ENCODE measurements around the gene FUCA2.
"Not testable (repeated sequence)": the region's sequence is repeated elsewhere in the genome, so short reads cannot be mapped to it uniquely, and the experiment has no call there.

FUCA2 gene

DNA sequence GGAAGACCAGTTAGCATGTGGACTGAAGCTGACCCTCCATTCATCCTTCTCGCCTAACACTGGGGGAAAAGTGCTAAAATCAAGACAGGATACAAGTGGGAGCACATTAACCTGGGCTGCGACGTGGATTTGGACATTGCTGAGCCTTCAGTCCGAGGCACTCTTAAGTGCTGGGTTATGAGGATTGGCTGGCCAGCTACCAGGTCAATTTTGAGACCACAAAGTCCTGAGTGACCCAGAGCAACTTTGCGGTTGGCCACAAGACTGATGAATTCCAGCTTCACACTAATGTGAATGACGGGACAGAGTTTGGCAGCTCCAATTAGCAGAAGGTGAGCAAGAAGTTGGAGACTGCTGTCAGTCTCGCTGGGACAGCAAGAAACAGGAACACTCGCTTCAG, 20.7 kb downstream of the FUCA2 start:
- no peak for DNase-seq

DNA sequence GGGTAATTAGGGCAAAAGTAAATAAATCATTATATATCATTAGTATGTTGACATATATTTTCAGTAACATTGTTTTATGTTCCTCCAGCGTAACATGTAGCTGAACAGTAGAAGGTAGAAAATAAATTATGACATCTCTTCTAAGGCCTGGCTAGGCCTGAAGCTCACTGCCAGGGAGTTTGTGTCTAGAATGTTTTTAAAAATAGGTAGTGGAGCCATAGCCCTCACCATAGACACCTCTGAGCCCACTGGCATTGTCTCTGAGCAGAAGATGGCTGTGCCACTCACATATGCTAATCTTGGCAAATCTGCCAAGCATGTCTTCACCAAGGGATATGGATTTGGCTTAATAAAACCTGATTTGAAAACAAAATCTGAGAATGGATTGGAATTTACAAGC, 21.3 kb downstream of the FUCA2 start:
- no peak for DNase-seq

DNA sequence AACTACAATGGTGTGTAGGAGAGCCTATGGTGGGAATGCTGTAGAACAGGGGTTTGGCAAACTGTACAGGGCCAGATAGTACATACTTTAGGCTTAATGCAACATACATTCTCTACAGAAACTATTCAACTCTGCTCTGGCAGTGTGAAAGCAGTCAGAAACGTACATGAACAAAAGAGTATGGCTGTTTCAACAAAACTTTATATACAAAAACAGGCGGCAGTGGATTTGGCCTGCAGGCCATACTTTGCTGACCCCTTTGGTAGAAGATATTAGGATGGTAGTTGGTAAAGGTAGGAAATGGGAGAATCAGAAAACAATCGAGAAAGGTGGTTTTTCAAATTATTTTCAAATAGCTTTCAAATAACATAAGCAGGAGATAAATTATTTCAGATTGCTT, 24.8 kb downstream of the FUCA2 start:
- DNase-seq, result no peak

DNA sequence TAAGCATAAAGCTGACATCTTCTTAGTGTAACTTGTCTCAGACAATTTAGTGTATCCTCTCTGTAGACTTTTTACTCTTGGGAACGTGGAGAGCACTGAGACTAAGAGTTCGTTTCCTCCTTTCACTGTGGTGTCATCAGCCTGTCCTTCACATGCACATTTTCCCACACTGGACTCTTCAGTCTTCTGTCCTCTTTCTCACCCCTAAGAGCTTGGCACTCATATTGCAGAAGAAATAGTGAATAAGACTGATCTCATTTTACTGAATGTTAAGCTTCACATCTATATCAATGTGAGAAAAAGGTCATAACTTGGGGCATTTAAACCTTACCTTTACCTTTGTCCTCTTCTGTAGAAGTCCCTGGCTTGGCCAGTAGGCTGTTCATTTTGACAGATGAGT, 25.6 kb downstream of the FUCA2 start:
- DNase-seq, result no peak

DNA sequence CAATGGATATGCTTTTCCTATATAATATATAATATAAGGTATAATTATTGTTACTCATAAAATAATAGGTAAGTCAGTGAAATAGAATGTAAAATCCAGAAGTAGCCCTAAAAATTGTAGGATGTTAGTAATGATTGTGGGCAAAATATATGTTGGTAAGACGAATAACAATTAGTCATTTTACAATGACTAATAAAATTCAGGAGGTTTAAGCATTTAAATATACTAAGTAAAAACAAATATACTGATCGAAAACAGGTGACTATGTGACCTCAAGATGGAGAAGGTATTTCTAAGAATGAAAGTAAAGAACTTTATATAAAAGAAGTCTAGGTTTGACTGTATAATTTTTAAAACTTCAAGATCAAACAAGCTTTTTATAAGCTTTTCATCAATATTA, 28.9 kb downstream of the FUCA2 start:
- no peak for DNase-seq

DNA sequence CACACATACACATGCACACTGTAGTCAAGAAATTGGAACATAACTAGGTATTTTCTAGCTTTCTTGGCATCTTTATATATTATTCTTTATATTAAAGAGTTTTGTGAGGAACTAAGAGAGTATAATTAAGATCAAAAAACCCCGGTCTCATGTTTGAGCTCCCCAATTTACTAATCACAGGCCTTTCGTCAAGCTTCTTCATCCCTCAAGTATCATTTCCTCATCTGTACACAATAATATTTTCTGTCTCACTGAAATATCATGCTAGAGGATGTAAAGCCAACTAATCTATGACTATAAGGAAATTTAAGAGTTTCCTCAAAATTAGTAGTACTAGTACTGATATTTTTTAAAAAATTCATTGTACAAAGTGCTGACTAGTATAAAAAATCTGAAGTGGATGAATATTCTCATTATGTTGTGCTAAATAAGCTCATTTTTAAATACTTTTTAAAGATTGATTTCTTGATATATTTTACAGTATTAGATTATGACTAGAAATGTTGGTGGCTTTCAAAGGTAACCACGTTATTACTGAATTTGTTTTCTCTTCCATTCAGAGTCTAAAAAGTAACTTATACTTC, 32.9 kb downstream of the FUCA2 start:
- no peak for DNase-seq

DNA sequence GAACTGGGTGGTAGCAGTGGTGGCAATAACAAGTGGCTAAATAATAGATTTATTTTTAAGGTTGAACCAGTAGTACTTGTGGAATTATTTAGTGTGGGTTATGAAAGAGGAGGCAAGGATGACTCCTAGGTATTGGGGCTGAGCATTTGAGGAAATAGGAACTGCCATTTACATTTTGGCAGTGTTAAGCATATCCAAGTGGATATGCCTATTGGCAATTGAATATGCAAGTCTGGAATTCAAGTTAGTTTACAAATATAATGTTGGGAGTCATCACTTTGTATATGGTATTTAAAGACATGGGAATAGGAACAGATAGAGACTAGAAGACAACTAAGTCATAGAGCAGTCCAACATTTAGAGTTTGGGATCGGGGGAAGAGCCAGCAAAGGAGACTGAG, 35.0 kb downstream of the FUCA2 start:
- DNase-seq, result no peak

DNA sequence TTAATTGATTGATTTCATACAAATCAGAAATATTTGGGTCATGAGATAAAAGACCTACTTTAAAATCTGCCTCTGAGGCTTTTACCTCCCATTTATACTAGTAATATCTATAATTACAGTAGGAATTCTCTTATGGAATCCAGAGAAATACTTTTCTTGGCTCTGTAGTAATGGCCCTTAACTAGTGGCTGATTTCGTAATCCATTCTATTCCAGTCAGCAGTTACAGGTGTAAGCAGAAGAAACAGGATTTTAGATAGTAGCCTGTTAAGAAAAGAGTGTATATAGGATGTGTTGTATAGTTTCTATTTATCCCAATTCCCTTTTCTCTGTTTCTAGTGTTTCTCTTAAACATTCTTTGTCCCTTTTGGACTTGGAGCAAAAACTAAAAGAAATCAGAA, 39.7 kb downstream of the FUCA2 start:
- DNase-seq, result no peak

DNA sequence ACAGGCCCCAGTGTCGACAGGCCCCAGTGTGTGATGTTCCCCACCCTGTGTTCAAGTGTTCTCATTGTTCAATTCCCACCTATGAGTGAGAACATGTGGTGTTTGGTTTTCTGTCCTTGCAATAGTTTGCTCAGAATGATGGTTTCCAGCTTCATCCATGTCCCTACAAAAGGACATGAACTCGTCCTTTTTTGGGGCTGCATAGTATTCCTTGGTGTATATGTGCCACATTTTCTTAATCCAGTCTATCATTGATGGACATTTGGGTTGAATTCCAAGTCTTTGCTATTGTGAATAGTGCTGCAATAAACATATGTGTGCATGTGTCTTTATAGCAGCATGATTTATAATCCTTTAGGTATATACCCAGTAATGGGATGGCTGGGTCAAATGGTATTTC, 42.7 kb downstream of the FUCA2 start:
- not testable (repeated sequence) for DNase-seq

DNA sequence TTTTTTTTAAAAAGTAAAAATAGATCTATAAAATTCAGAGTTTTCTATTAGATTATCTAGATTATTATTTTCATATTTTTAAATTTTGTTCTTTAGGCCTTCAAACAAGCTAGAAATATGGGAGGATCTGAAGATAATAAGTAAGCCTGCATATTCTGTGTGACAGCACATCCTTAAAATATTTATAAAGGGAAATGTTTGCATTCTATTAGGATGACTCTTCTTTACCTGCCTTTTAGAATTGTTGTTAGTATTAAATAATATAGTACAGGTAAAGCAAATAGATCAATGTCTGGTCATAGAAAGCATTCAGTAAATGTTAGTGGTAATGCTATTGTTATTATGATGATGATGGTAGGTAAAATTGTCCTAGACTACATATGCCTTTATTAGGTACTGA, 43.5 kb downstream of the FUCA2 start:
- DNase-seq, result no peak

DNA sequence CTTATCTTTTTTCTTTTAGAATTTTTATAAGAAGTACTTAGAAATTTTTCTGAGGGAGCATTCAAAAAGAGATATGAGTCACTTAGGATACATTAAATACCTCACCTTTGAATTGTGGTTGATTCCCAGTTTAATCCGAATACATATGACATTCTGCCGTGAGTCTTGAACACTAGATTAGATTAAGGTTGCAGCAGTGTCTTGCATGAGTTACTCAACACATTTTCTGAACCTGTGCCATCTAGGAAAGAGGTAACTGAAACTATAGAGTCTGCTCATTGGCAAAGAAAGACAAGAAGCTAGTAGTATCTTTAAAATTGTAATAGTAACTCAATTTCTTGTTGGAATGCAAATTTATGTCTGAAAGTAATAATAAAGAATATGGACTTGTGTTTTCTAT, 46.0 kb downstream of the FUCA2 start:
- DNase-seq, result no peak

DNA sequence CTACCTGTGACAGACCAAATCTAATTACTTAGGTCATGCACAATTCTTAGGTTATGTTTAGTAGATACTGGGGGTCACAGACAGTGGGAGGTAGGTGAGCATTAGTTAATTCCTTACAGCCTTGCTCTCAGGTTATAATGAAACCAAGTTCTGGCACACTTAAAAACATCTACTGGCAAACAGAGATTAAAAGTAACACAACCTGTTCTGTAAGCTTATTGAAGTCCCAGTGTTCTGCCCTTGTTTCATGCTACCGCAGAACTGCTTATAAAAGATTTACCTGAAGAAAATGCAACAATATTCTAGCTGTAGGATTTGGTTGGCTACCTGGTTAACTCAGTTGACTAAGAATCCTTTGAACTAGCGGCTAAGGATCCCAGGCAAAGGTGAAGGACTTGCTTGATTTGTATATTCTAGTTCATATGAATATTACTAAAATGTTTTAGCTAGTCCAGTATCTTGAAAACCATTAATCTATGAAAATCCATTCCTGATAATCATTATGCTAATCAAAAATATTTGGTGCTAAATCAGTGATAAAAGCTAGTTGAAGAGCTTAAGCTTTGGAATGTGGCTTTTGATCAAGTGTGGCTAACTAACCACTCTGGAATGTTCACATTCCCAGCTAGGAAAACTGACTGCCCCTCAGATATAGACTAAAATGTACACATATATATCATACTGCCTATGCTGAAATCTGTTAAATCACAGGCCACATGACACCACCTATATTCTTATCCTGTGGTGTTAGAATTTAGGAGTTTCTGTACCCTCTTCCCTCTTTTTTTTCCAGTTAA, 53.8 kb downstream of the FUCA2 start:
- DNase-seq, result no peak

DNA sequence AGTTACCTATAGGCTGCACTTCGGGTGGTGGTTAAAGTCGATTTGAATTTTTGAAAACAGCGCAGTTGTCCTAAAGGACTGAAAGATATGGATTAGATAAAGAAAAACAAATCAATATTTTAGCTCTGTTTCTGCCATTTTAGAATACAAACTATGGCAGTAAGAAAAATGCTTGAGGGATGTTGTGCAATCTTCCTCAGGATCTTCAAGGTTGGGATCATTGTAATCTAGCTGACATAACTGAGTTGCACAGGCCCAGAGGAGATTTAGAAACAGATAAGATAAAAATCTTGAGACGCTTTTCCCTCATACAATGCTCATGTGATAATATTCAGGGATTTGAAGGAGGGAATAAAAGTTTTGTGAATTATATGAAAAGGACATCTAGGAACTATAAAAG, 60.0 kb downstream of the FUCA2 start:
- DNase-seq, result no peak

DNA sequence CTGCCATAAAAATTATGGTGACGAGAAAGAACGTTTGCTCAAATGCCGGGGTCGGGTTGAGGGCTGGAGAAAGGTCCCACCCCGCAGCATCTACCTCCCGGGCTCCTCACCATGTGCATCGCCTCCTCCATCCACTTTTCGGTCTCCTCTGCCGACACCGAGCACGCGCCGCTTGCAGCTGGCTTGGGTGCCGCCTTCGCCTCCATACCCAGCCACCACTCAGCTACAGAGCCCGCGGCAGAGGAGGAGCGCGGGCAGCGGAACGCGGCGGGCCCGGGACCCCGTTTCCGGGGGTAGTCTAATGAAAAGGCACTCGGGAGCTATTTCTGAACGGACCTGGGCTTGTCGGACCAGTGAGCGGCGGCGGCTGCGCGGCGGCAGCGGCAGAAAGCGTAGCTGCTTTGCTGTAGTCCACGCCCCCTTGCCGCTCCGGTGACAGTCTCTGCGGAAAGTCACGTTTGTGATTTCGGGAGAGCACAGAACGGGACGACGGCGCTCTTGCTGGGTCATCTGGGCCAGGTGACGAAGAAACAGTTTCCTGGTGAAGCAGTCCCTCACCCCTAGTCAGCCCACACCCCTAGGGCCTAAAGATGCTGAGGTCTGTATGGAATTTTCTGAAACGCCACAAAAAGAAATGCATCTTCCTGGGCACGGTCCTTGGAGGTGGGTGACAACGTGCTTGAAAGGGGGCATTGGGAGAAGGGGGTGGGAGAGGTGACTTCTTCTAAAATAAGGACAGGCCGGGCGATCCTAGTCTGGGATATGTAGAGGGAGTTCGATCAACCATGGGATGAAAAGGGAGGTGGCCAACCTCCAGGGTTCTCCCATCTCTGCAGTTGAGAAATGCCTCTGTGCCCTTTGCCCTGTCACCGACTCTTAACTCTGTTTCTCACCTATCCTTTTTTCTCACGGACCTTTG, 60.8 kb downstream of the FUCA2 start, which contains the start of the genes ADAT2 and PEX3:
TSS of gene ADAT2 (minus strand) at position 243 of the 919 bp plus-strand sequence. CDS start at position 206, 37 bp downstream.
TSS of gene PEX3 (plus strand) at position 353 of the 919 bp plus-strand sequence. CDS start at position 591, 238 bp downstream.
- DNase-seq, result peak; percentile 87

DNA sequence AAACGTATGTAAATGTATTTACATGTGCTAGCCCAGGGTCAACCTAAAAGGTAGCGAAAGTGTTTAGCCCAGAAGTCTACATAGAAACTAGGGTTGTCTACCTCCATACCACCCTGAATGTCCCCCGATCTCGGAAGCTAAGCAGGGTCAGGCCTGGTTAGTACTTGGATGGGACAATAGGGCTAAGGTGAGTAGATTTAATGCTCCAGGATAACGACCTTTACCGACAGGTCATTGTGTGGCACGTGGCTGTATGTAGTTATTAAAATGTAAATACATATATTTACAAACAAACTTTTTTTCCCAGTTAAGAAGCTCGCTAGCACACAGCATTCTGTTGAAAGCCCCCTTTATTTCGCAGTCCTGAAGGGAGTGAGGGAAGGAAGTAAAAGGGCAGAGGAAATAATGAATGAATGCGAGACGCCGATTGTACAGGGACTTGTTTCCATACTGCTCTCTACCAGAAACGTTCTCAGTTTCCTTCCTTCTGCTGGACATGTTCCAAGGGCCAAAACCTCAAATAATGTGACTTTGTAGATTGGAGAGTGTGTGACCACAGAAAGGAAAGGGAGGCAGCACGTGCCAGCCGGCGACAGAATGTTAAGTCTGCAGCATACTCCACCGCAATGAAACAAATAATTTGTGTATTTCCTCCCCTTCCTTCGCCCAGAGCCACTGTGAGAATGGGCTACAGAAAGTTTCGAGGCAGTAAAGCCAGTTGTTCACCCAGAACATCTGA, 61.6 kb downstream of the FUCA2 start:
- DNase-seq, result no peak

DNA sequence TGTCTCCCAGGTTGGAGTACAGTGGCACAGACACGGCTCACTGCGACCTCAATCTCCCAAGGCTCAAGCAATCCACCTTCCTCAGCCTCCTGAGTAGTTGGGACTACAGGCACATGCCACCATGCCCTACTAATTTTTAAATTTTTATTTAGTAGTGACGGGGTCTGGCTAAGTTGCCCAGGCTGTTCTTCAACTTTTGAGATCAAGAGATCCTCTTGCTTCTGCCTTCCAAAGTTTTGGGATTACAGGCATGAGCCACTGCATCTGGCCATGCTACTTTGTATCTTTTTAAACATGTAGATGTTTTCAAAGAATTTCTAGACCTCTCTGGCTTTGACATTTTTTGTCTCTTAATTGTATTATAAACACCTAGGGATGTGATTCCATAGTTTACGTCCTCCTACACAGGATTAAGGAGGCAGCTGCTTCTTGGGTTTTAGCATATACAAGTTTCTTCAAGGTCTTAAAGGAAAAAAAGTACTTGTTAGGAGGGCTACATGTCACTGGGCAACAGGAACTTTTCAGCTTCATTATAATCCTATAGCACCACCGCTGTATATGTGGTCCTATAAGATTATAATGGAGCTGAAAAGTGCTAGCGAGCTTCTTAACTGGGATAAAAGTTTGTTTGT, 62.3 kb downstream of the FUCA2 start:
- no peak for DNase-seq

DNA sequence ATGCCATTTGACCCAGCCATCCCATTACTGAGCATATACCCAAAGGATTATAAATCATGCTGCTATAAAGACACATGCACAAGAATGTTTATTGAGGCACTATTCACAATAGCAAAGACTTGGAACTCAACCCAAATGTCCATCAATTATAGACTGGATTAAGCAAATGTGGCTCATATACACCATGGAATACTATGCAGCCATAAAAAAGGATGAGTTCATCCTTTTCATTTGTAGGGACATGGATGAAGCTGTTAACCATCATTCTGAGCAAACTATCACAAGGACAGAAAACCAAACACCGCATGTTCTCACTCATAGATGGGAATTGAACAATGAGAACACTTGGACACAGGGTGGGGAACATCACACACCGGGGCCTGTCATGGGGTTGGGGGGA, 63.7 kb downstream of the FUCA2 start:
- not testable (repeated sequence) for DNase-seq

Measured in T1000 (cell line).